PFSK-1 (cell line): ENCODE data around the gene SORBS1.

Source experiments
- POLR2AphosphoS5 ChIP-seq: IDR thresholded peaks from 2 replicates; pipeline ENCODE4 v1.6.1; 2012; ENCODE audit warnings: low read depth, mild to moderate bottlenecking, control low read depth, low read length, moderate library complexity
- SIN3A ChIP-seq: IDR thresholded peaks from 2 replicates; pipeline ENCODE4 v1.6.1; 2012; ENCODE audit warnings: mild to moderate bottlenecking, low read length, moderate library complexity, borderline replicate concordance; ENCODE audit not compliant: insufficient read depth
- TAF1 ChIP-seq: IDR thresholded peaks from 2 replicates; pipeline ENCODE4 v1.6.1; 2012; ENCODE audit warnings: low read length, control low read depth, borderline replicate concordance; ENCODE audit not compliant: insufficient read depth
- TF ChIP-seq, protein P1 (sequence below), 2 experiments: IDR thresholded peaks; 2 replicates each; pipeline versions ENCODE4 v1.6.1 to v1.8.0; 2011 to 2012; ENCODE audit warnings: low read depth in 2 of 2, low read length in 2 of 2, control low read depth in 1 of 2, inconsistent platforms in 1 of 2, mild to moderate bottlenecking in 1 of 2, moderate library complexity in 1 of 2; ENCODE audit not compliant: insufficient read depth in 1 of 2

GRCh38 chr10:95382596-95382995 lies 178.6 kb downstream of the SORBS1 start:
- TF ChIP-seq TAF1, result no peak
- TF ChIP-seq, protein P1, sequence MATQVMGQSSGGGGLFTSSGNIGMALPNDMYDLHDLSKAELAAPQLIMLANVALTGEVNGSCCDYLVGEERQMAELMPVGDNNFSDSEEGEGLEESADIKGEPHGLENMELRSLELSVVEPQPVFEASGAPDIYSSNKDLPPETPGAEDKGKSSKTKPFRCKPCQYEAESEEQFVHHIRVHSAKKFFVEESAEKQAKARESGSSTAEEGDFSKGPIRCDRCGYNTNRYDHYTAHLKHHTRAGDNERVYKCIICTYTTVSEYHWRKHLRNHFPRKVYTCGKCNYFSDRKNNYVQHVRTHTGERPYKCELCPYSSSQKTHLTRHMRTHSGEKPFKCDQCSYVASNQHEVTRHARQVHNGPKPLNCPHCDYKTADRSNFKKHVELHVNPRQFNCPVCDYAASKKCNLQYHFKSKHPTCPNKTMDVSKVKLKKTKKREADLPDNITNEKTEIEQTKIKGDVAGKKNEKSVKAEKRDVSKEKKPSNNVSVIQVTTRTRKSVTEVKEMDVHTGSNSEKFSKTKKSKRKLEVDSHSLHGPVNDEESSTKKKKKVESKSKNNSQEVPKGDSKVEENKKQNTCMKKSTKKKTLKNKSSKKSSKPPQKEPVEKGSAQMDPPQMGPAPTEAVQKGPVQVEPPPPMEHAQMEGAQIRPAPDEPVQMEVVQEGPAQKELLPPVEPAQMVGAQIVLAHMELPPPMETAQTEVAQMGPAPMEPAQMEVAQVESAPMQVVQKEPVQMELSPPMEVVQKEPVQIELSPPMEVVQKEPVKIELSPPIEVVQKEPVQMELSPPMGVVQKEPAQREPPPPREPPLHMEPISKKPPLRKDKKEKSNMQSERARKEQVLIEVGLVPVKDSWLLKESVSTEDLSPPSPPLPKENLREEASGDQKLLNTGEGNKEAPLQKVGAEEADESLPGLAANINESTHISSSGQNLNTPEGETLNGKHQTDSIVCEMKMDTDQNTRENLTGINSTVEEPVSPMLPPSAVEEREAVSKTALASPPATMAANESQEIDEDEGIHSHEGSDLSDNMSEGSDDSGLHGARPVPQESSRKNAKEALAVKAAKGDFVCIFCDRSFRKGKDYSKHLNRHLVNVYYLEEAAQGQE (IDR thresholded peaks at IDR 0.05; ENCODE audit: insufficient read depth in 1 of 2, low read depth in 2 of 2, low read length in 2 of 2), result no peak
- no peak for TF ChIP-seq POLR2AphosphoS5
- TF ChIP-seq SIN3A, result no peak
